Measurements from ENCODE around the gene CELA2B. TPM values are rescaled to one million over a fixed set of nuclear protein-coding genes. Genes with fewer than 3 reads are reported as not detected.
A peak's percentile ranks its signal among the peaks of the same experiment; 100 is the strongest.

Gene CELA2B
- total and polyA plus RNA-seq, 9 of the 15 experiments (the other 6 are each of a cell fraction or from before 2014, with no cell fraction given): 0.25 to 2.1 (median 0.38) TPM; not detected in 5

GRCh38 chr1:15526490-15527339 lies 50.8 kb downstream of the CELA2B start, which contains the start of gene DNAJC16 (continued):
- no peak for TF ChIP-seq DACH1 (IDR thresholded peaks at IDR 0.05; ENCODE audit: partially characterized antibody)
- TF ChIP-seq HMG20B (CRISPR knock-in tag; IDR thresholded peaks at IDR 0.05): no peak
- no peak for TF ChIP-seq NCOA2 (IDR thresholded peaks at IDR 0.05; ENCODE audit: partially characterized antibody in 2 of 2)
- peak; percentile 77; the same call in 1 of the 2 replicates for TF ChIP-seq KLF6 (CRISPR knock-in tag; IDR thresholded peaks at IDR 0.05; ENCODE audit: borderline replicate concordance)
- peak; percentile 78 for TF ChIP-seq KDM5B (IDR thresholded peaks at IDR 0.05; ENCODE audit: insufficient replicate concordance, low read depth, low read length)
- TF ChIP-seq HDAC6 (IDR thresholded peaks at IDR 0.05; ENCODE audit: low read depth, low read length): 0 out of 2 replicates have a peak, but pooled peaks have one; percentile 10
- no peak for TF ChIP-seq NR1H2 (CRISPR knock-in tag; IDR thresholded peaks at IDR 0.05)
- 0 out of 2 replicates have a peak, but pooled peaks have one; percentile 26 for TF ChIP-seq TRIM28 (IDR thresholded peaks at IDR 0.05)
- TF ChIP-seq NELFE (IDR thresholded peaks at IDR 0.05; ENCODE audit: insufficient read depth, insufficient read length): no peak
- no peak; the same call in 1 of the 2 replicates for TF ChIP-seq CGGBP1 (CRISPR knock-in tag; IDR thresholded peaks at IDR 0.05)
- no peak for TF ChIP-seq MXD1 (CRISPR knock-in tag; IDR thresholded peaks at IDR 0.05; ENCODE audit: borderline replicate concordance, poor library complexity, severe bottlenecking)
- no peak for TF ChIP-seq NFATC3 (IDR thresholded peaks at IDR 0.05)
- no peak for TF ChIP-seq MAFG (tag; conservative IDR thresholded peaks at IDR 0.05)
- TF ChIP-seq CTCFL (IDR thresholded peaks at IDR 0.05; ENCODE audit: borderline replicate concordance, insufficient read depth, low read depth, low read length, poor library complexity, severe bottlenecking): peak; percentile 23
- TF ChIP-seq ATF4 (CRISPR knock-in tag; IDR thresholded peaks at IDR 0.05): no peak; the same call in 1 of the 2 replicates
- TF ChIP-seq PBX2 (CRISPR knock-in tag; IDR thresholded peaks at IDR 0.05; ENCODE audit: low read depth): no peak
- TF ChIP-seq PBX2 (tag; conservative IDR thresholded peaks at IDR 0.05; ENCODE audit: low read depth): no peak
